Cerebellar cortex (tissue), 1 donor: ENCODE results near the gene UNC93B1.
A peak's percentile ranks its signal among the peaks of the same experiment; 100 is the strongest.

Experiments
- DNase-seq: peaks from one replicate; pipeline ENCODE4 v3.0.0-alpha.2; 2015; ENCODE audit warnings: low spot score

Gene UNC93B1

GRCh38 chr11:68022531-68022930 is 18.6 kb upstream of the UNC93B1 start:
- no peak for DNase-seq

- DNase-seq: no peak
Measured at GRCh38 chr11:68021167-68021787, 17.4 kb upstream of the UNC93B1 start.

GRCh38 chr11:68020575-68020974 is 16.7 kb upstream of the UNC93B1 start:
- DNase-seq: no peak

GRCh38 chr11:68019486-68019885 is 15.6 kb upstream of the UNC93B1 start:
- no peak for DNase-seq

- DNase-seq: no peak
Measured at GRCh38 chr11:68018730-68019190, 14.9 kb upstream of the UNC93B1 start.

- DNase-seq: no peak
Measured at GRCh38 chr11:68017980-68018729, 14.3 kb upstream of the UNC93B1 start.

- no peak for DNase-seq
Measured at GRCh38 chr11:68016904-68017817, 13.3 kb upstream of the UNC93B1 start.

GRCh38 chr11:68016161-68016903 is 12.4 kb upstream of the UNC93B1 start:
- DNase-seq: no peak

- no peak for DNase-seq
Measured at GRCh38 chr11:68015467-68015866, 11.6 kb upstream of the UNC93B1 start.

- DNase-seq: no peak
Measured at GRCh38 chr11:68014947-68015447, 11.1 kb upstream of the UNC93B1 start.

- no peak for DNase-seq
Measured at GRCh38 chr11:68014157-68014946, 10.5 kb upstream of the UNC93B1 start.

- no peak for DNase-seq
Measured at GRCh38 chr11:68013611-68014156, 9.8 kb upstream of the UNC93B1 start.

GRCh38 chr11:68012843-68013610 is 9.1 kb upstream of the UNC93B1 start:
- no peak for DNase-seq

GRCh38 chr11:68012044-68012842 is 8.3 kb upstream of the UNC93B1 start:
- no peak for DNase-seq

- no peak for DNase-seq
Measured at GRCh38 chr11:68011051-68011943, 7.4 kb upstream of the UNC93B1 start.

GRCh38 chr11:68010090-68011041 is 6.5 kb upstream of the UNC93B1 start, which contains the start of gene ALDH3B1:
Gene ALDH3B1, plus strand, starts transcription at chr11:68010327. Its CDS starts 4,971 bp downstream, at chr11:68015298.
- DNase-seq: peak; percentile 30
